T-helper 2 cell treated with Interferon-gamma antibody and Interleukin-4, amounts not matched to agents 5 μg/mL and 100 μg/mL, for 36 hours (primary cell): ENCODE data around the gene EGFL7.

Experiments used
- DNase-seq: peaks from one replicate; pipeline ENCODE4 v3.0.0; 2021; ENCODE audit warnings: low spot score
- H3K27ac Mint-ChIP-seq: one replicate; pipeline ENCODE4 v1.8.0; 2021; ENCODE audit warnings: mild to moderate bottlenecking, mixed read lengths
- H3K27me3 Mint-ChIP-seq: one replicate; pipeline ENCODE4 v1.8.0; 2021; ENCODE audit warnings: low read depth, mixed read lengths
- H3K36me3 Mint-ChIP-seq: one replicate; pipeline ENCODE4 v1.8.0; 2021; ENCODE audit warnings: low read depth, mixed read lengths
- H3K4me1 Mint-ChIP-seq: one replicate; pipeline ENCODE4 v1.8.0; 2021; ENCODE audit warnings: low read depth, mixed read lengths
- H3K4me3 Mint-ChIP-seq: one replicate; pipeline ENCODE4 v1.8.0; 2022; ENCODE audit warnings: mild to moderate bottlenecking, moderate library complexity, mixed read lengths
- H3K9me3 Mint-ChIP-seq: one replicate; pipeline ENCODE4 v1.8.0; 2021; ENCODE audit warnings: mixed read lengths

Gene EGFL7

GRCh38 chr9:136718345-136719194, 55.9 kb downstream of the EGFL7 start:
- no peaks in the 10 kb centered on the region for H3K4me1 Mint-ChIP-seq
- H3K27me3 Mint-ChIP-seq: peaks cover 8% of the 10 kb centered on the region
- no peak for DNase-seq
- H3K36me3 Mint-ChIP-seq: peaks cover 5% of the 10 kb centered on the region
- no peak overlapping the region for H3K4me3 Mint-ChIP-seq
- no peak overlapping the region for H3K27ac Mint-ChIP-seq
- H3K9me3 Mint-ChIP-seq: no peaks in the 10 kb centered on the region

- H3K27ac Mint-ChIP-seq: no peak overlapping the region
- peaks cover 3% of the 10 kb centered on the region for H3K27me3 Mint-ChIP-seq
- H3K4me1 Mint-ChIP-seq: peaks cover 1% of the 10 kb centered on the region
- no peaks in the 10 kb centered on the region for H3K9me3 Mint-ChIP-seq
- no peak overlapping the region for H3K4me3 Mint-ChIP-seq
- no peak for DNase-seq
- peaks cover 13% of the 10 kb centered on the region for H3K36me3 Mint-ChIP-seq
Observed at GRCh38 chr9:136719195-136719880, 56.6 kb downstream of the EGFL7 start.

GRCh38 chr9:136720251-136720897, 57.7 kb downstream of the EGFL7 start:
- Mint-ChIP-seq H3K4me1 (peaks cover 1% of the 10 kb centered on the region), H3K27ac (no peak overlapping the region), H3K36me3 (peaks cover 20% of the 10 kb centered on the region), H3K27me3 (peaks cover 3% of the 10 kb centered on the region), H3K9me3 (no peaks in the 10 kb centered on the region), H3K4me3 (no peak overlapping the region)
- DNase-seq: no peak

DNA sequence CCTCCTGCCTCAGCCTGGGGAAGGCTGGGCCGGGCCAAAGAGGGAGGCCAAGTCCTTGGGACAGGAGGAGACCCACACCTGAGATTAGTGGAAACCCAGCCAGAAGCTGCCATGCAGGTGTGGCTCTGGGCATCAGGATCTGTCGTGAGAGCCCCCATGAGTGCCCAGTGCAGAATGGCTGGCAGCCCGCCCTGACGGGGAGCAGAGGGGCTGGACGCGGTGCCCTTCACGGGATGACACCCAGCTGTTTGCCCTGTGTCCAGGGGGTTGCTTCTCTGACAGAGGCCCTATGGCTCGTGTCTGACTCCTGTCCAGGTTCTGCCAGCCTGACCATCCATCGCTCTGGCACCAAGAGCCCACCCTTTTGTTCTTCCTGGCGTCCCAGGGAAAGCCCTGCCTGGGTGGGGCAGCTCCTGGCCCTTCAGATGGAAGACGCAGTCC, 58.2 kb downstream of the EGFL7 start:
- Mint-ChIP-seq H3K9me3 (no peaks in the 10 kb centered on the region), H3K27me3 (peaks cover 1% of the 10 kb centered on the region), H3K36me3 (peaks cover 25% of the 10 kb centered on the region), H3K27ac (peak overlapping the region; percentile 41), H3K4me3 (no peak overlapping the region), H3K4me1 (peaks cover 1% of the 10 kb centered on the region)
- no peak for DNase-seq

GRCh38 chr9:136721339-136722092, 58.8 kb downstream of the EGFL7 start:
- Mint-ChIP-seq H3K27me3 (no peaks in the 10 kb centered on the region), H3K4me1 (peaks cover 4% of the 10 kb centered on the region), H3K36me3 (peaks cover 30% of the 10 kb centered on the region), H3K9me3 (no peaks in the 10 kb centered on the region), H3K4me3 (no peak overlapping the region), H3K27ac (peak overlapping the region; percentile 41)
- no peak for DNase-seq
